Naive thymus-derived CD4-positive, alpha-beta T cell (primary cell): ENCODE measurements around the gene TEX51. TPM values are rescaled to one million over a fixed set of nuclear protein-coding genes. Genes with fewer than 3 reads are reported as not detected.

Experiments
- ATAC-seq: fragments of 150-1000 bp; cut with Tn5 transposase; 2 replicates; pipeline ENCODE4 v1.10.0; 2021; ENCODE audit warnings: mild to moderate bottlenecking, moderate library complexity
- CTCF ChIA-PET: fragments of 350-600 bp; sonication (Branson Sonifier 250); formaldehyde crosslinking; loops from one replicate; lab custom pipeline; 2021; ENCODE audit warnings: antibody characterized with exemption; lab: Charles Lee
- POLR2A ChIA-PET: fragments of 350-600 bp; sonication (Branson Sonifier 250); formaldehyde crosslinking; loops from one replicate; lab custom pipeline; 2021; ENCODE audit warnings: antibody characterized with exemption, inconsistent platforms; lab: Charles Lee
- DNase-seq, 9 donors: peaks; one replicate each; pipeline versions ENCODE4 v3.0.0 to v3.0.0-alpha.2; 2020 to 2022; ENCODE audit warnings: mixed read lengths in 1 of 9
- H3K27ac ChIP-seq: one replicate; pipeline ENCODE4 v1.7.0; 2013; ENCODE audit warnings: mild to moderate bottlenecking, low read depth, low read length, moderate library complexity
- H3K27me3 ChIP-seq, 2 donors: one replicate each; pipeline ENCODE4 v1.7.0; 2013; ENCODE audit warnings: low read length in 2 of 2, mild to moderate bottlenecking in 2 of 2, moderate library complexity in 2 of 2; ENCODE audit not compliant: control insufficient read depth in 2 of 2, insufficient read depth in 2 of 2
- H3K36me3 ChIP-seq, 3 experiments: 1 replicate in 2 of 3; 2 replicates in 1 of 3; pipeline ENCODE4 v1.7.0; 2013; ENCODE audit warnings: low read length in 3 of 3, mild to moderate bottlenecking in 3 of 3, moderate library complexity in 1 of 3; ENCODE audit not compliant: insufficient read depth in 3 of 3, control insufficient read depth in 2 of 3
- H3K4me1 ChIP-seq, 2 donors: one replicate each; pipeline ENCODE4 v1.7.0; 2013; ENCODE audit warnings: low read length in 2 of 2, mild to moderate bottlenecking in 2 of 2, moderate library complexity in 1 of 2; ENCODE audit not compliant: control insufficient read depth in 2 of 2, insufficient read depth in 2 of 2
- H3K4me3 ChIP-seq: 2 replicates; pipeline ENCODE4 v1.7.0; 2013; ENCODE audit warnings: mild to moderate bottlenecking, low read length
- H3K9me3 ChIP-seq, 3 experiments: 1 replicate in 2 of 3; 2 replicates in 1 of 3; pipeline ENCODE4 v1.7.0; 2013; ENCODE audit warnings: low read length in 3 of 3; ENCODE audit not compliant: control insufficient read depth in 2 of 3
- H3K27ac Mint-ChIP-seq, 9 donors: one replicate each; pipeline ENCODE4 v1.8.0; 2020 to 2022; ENCODE audit warnings: mixed read lengths in 9 of 9, mild to moderate bottlenecking in 8 of 9, moderate library complexity in 5 of 9, inconsistent platforms in 2 of 9
- H3K27me3 Mint-ChIP-seq, 5 donors: one replicate each; pipeline ENCODE4 v1.8.0; 2021 to 2022; ENCODE audit warnings: mixed read lengths in 5 of 5, mild to moderate bottlenecking in 1 of 5
- H3K36me3 Mint-ChIP-seq, 5 donors: one replicate each; pipeline ENCODE4 v1.8.0; 2020 to 2022; ENCODE audit warnings: mixed read lengths in 5 of 5, mild to moderate bottlenecking in 3 of 5, inconsistent platforms in 1 of 5
- H3K4me1 Mint-ChIP-seq, 7 donors: one replicate each; pipeline ENCODE4 v1.8.0; 2020 to 2022; ENCODE audit warnings: mixed read lengths in 7 of 7, mild to moderate bottlenecking in 3 of 7, inconsistent platforms in 1 of 7
- H3K4me3 Mint-ChIP-seq, 10 donors: one replicate each; pipeline ENCODE4 v1.8.0; 2020 to 2022; ENCODE audit warnings: mild to moderate bottlenecking in 10 of 10, mixed read lengths in 10 of 10, moderate library complexity in 6 of 10, inconsistent platforms in 2 of 10
- H3K9me3 Mint-ChIP-seq, 11 donors: one replicate each; pipeline ENCODE4 v1.8.0; 2020 to 2022; ENCODE audit warnings: mixed read lengths in 11 of 11, mild to moderate bottlenecking in 4 of 11, inconsistent platforms in 1 of 11, moderate library complexity in 1 of 11
- intact Hi-C, 2 donors: fragments of 100-400 bp; cut with micrococcal nuclease; formaldehyde crosslinking; loops; one replicate each; pipeline ENCODE4 v1.15.1; 2023
- polyA plus RNA-seq, 2 donors: library from polyadenylated mRNA; unstranded; fragments of 300-500 nt; fragmentation: Illumina TruSeq; gene quantifications; one replicate each; pipeline ENCODE4 v1.2.3, GENCODE V29; 2021
- total RNA-seq, 6 experiments: library from RNA in 5 of 6; stranded (reverse) in 5 of 6; gene quantifications; 1 replicate in 5 of 6; 2 replicates in 1 of 6; pipeline ENCODE4 v1.2.3 and lab custom pipeline; 2021 to 2026

Gene TEX51
- total and polyA plus RNA-seq, 7 experiments from 2014 or later, result not detected

GRCh38 chr2:126855606-126856005 is 43.1 kb upstream of the TEX51 start:
- H3K27me3 Mint-ChIP-seq, result peaks cover 0 to 19% (median 2%) of the 10 kb centered on the region in 5 donors
- peaks cover 0 to 4% (median 0%) of the 10 kb centered on the region in 11 donors for H3K9me3 Mint-ChIP-seq
- Histone ChIP-seq H3K36me3 (no peaks in the 10 kb centered on the region), H3K9me3 (no peaks in the 10 kb centered on the region), H3K27ac (no peak overlapping the region), H3K27me3 (no peaks in the 10 kb centered on the region), H3K4me3 (no peak overlapping the region), H3K4me1 (no peaks in the 10 kb centered on the region)
- CTCF ChIA-PET, result no interaction called here
- no peaks in the 10 kb centered on the region for H3K4me1 Mint-ChIP-seq
- no peak overlapping the region for H3K27ac Mint-ChIP-seq
- DNase-seq, result no peak
- intact Hi-C loops, result no loop called here
- no peak for ATAC-seq
- POLR2A ChIA-PET, result no interaction called here
- H3K4me3 Mint-ChIP-seq, result no peak overlapping the region
- H3K36me3 Mint-ChIP-seq, result no peaks in the 10 kb centered on the region

- DNase-seq (no peak), ATAC-seq (no peak)
- POLR2A ChIA-PET, result no interaction called here
- H3K36me3 ChIP-seq, result no peaks in the 10 kb centered on the region
- no peak overlapping the region for H3K4me3 ChIP-seq
- Mint-ChIP-seq H3K36me3 (no peaks in the 10 kb centered on the region), H3K4me3 (no peak overlapping the region), H3K27me3 (peaks cover 0 to 17% (median 4%) of the 10 kb centered on the region in 5 donors), H3K4me1 (no peaks in the 10 kb centered on the region), H3K27ac (no peak overlapping the region), H3K9me3 (peaks cover 0 to 4% (median 0%) of the 10 kb centered on the region in 11 donors)
- H3K27me3 ChIP-seq, result no peaks in the 10 kb centered on the region
- H3K4me1 ChIP-seq, result no peaks in the 10 kb centered on the region
- no peak overlapping the region for H3K27ac ChIP-seq
- intact Hi-C loops, result no loop called here
- H3K9me3 ChIP-seq, result no peaks in the 10 kb centered on the region
- CTCF ChIA-PET, result no interaction called here
Measured at GRCh38 chr2:126856403-126856802, 42.3 kb upstream of the TEX51 start.

GRCh38 chr2:126857502-126857901 is 41.2 kb upstream of the TEX51 start:
- Histone ChIP-seq H3K4me1 (no peaks in the 10 kb centered on the region), H3K4me3 (no peak overlapping the region), H3K27me3 (no peaks in the 10 kb centered on the region), H3K27ac (no peak overlapping the region), H3K9me3 (no peaks in the 10 kb centered on the region), H3K36me3 (no peaks in the 10 kb centered on the region)
- Mint-ChIP-seq H3K27me3 (peaks cover 0 to 11% (median 3%) of the 10 kb centered on the region in 5 donors), H3K9me3 (no peaks in the 10 kb centered on the region), H3K4me1 (no peaks in the 10 kb centered on the region), H3K4me3 (no peak overlapping the region), H3K36me3 (no peaks in the 10 kb centered on the region), H3K27ac (no peak overlapping the region)
- DNase-seq, result no peak
- ATAC-seq, result no peak
- intact Hi-C loops, result no loop called here
- ChIA-PET CTCF (no interaction called here), POLR2A (no interaction called here)

- CTCF ChIA-PET, result no interaction called here
- Histone ChIP-seq H3K27ac (no peak overlapping the region), H3K4me3 (no peak overlapping the region), H3K4me1 (no peaks in the 10 kb centered on the region), H3K9me3 (no peaks in the 10 kb centered on the region), H3K36me3 (no peaks in the 10 kb centered on the region), H3K27me3 (no peaks in the 10 kb centered on the region)
- Mint-ChIP-seq H3K27ac (no peak overlapping the region), H3K27me3 (peaks cover 0 to 14% (median 5%) of the 10 kb centered on the region in 5 donors), H3K4me1 (no peaks in the 10 kb centered on the region), H3K36me3 (no peaks in the 10 kb centered on the region), H3K4me3 (no peak overlapping the region), H3K9me3 (no peaks in the 10 kb centered on the region)
- ATAC-seq (no peak), DNase-seq (no peak)
- intact Hi-C loops, result no loop called here
- POLR2A ChIA-PET, result no interaction called here
Measured at GRCh38 chr2:126858013-126858412, 40.7 kb upstream of the TEX51 start.

DNA sequence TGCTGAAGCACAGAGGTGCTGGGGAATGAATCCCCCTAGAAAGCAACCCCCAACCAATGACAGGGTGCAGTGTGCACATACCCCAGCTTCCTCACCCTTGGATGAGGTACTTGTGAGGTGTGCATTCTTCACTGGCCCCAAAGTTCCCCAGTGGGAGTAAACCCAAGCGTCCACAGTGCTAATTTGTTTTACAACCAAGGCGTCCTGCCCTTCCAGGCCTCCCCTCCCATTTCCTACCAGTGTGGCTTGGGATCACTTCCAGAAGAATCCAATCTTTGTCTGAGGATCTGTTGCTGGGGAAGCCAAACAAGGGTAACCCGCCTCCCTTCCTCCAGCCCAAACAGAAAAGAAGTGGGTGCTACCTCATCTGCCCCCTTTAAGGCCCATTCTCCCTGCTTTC is 40.3 kb upstream of the TEX51 start:
- Mint-ChIP-seq H3K27ac (no peak overlapping the region), H3K27me3 (peaks cover 0 to 13% (median 5%) of the 10 kb centered on the region in 5 donors), H3K4me3 (no peak overlapping the region), H3K9me3 (no peaks in the 10 kb centered on the region), H3K4me1 (no peaks in the 10 kb centered on the region), H3K36me3 (no peaks in the 10 kb centered on the region)
- intact Hi-C loops, result no loop called here
- Histone ChIP-seq H3K9me3 (no peaks in the 10 kb centered on the region), H3K4me3 (no peak overlapping the region), H3K36me3 (no peaks in the 10 kb centered on the region), H3K27ac (no peak overlapping the region), H3K27me3 (no peaks in the 10 kb centered on the region), H3K4me1 (no peaks in the 10 kb centered on the region)
- DNase-seq, result no peak
- ATAC-seq, result no peak
- CTCF ChIA-PET, result no interaction called here
- POLR2A ChIA-PET, result no interaction called here

- no peak overlapping the region for H3K4me3 Mint-ChIP-seq
- no peaks in the 10 kb centered on the region for H3K27me3 ChIP-seq
- no peaks in the 10 kb centered on the region for H3K9me3 Mint-ChIP-seq
- DNase-seq (no peak), ATAC-seq (no peak)
- intact Hi-C loops, result no loop called here
- H3K4me3 ChIP-seq, result no peak overlapping the region
- no peaks in the 10 kb centered on the region for H3K9me3 ChIP-seq
- POLR2A ChIA-PET, result no interaction called here
- H3K4me1 ChIP-seq, result no peaks in the 10 kb centered on the region
- no peak overlapping the region for H3K27ac ChIP-seq
- H3K36me3 Mint-ChIP-seq, result no peaks in the 10 kb centered on the region
- no peaks in the 10 kb centered on the region for H3K4me1 Mint-ChIP-seq
- CTCF ChIA-PET, result no interaction called here
- H3K27ac Mint-ChIP-seq, result no peak overlapping the region
- peaks cover 0 to 19% (median 7%) of the 10 kb centered on the region in 5 donors for H3K27me3 Mint-ChIP-seq
- H3K36me3 ChIP-seq, result no peaks in the 10 kb centered on the region
Measured at GRCh38 chr2:126858991-126859390, 39.7 kb upstream of the TEX51 start.

DNA sequence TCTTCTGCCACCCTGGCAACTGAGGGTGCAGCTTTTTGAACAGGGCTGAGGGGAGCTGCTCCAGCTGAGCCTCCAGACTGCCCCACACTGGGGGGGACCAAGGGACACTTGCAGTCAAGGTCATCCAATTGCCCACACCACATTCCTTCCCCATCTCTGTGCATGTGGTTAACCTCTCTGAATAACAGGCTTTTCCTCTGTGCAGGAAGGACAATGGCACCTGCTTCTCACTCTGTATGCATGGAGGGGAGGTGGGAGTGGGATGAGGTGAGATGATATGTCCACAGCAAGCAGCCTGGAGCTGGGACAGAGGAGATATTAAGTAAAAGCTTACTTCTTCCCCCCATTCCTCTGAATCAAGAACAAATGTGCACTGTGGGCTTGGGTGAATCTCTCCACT is 39.1 kb upstream of the TEX51 start:
- Mint-ChIP-seq H3K9me3 (no peaks in the 10 kb centered on the region), H3K4me3 (no peak overlapping the region), H3K4me1 (no peaks in the 10 kb centered on the region), H3K27me3 (peaks cover 0 to 19% (median 13%) of the 10 kb centered on the region in 5 donors), H3K36me3 (no peaks in the 10 kb centered on the region), H3K27ac (no peak overlapping the region)
- no peak for DNase-seq
- ChIA-PET CTCF (no interaction called here), POLR2A (no interaction called here)
- no peaks in the 10 kb centered on the region for H3K9me3 ChIP-seq
- no peaks in the 10 kb centered on the region for H3K27me3 ChIP-seq
- no peak overlapping the region for H3K4me3 ChIP-seq
- intact Hi-C loops, result no loop called here
- no peaks in the 10 kb centered on the region for H3K36me3 ChIP-seq
- no peak for ATAC-seq
- no peak overlapping the region for H3K27ac ChIP-seq
- no peaks in the 10 kb centered on the region for H3K4me1 ChIP-seq
